Measurements from ENCODE around the gene FAM107A. TPM values are rescaled to one million over a fixed set of nuclear protein-coding genes. Genes with fewer than 3 reads are reported as not detected.

FAM107A gene
- total and polyA plus RNA-seq, 9 of the 15 experiments (the other 6 are each of a cell fraction or from before 2014, with no cell fraction given): 0.07 TPM; not detected in 8

DNA sequence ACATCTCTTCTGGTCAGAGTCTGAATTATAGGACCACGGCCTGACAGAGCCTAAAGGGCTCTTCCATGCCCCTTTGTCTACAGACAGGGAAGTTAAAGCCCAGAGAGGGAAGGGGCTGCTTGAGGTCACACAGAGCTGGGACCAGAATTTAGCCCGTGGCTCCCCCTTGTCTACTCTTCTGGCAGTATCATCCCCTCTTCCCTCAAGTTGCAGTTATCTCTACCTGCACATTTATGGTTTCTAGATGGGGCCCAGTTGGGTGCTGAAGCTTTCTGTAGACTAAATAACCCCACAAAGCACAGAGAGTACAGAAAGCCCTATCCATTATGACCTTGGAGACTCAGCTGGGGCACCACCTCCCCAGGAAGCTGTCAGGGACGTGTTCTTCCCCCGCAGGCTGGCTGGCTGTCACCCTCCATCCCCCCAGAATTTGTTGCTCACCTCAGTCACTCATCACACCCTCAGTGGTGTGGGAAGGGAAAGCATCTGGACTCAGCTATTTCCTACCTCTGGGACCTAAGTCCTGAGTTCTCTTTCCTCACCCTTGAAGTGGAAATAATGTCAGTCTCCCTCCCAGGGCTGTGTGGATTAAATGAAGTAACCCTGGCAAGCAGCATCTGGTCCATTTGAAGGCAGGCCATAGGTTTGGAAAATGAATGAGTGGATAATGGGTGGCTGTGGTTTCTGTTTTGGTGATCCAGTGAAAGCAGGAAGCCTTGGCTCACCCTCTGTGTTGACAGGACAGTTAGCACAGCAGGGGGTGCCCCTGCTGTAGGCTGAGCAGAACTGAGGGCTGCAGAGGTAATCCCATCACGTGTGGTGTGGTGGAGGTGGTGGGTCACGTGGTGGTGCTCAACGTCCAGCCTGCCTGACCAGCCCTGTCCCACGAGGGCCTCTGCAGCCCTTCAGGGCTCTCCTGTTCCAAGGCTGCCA lies 56.5 kb downstream of the FAM107A start:
- peaks cover 0 to 4% of the 10 kb centered on the region in 2 experiments; a peak in 1 of 5 replicates for H3K27me3 ChIP-seq (ENCODE audit: control insufficient read depth in 2 of 2, insufficient read depth in 2 of 2, low read length in 2 of 2)
- H3K79me2 ChIP-seq (ENCODE audit: control insufficient read depth, insufficient read depth, low read length): no peaks in the 10 kb centered on the region
- no peaks in the 10 kb centered on the region for H3K36me3 ChIP-seq (ENCODE audit: control insufficient read depth, insufficient read depth, low read length)
- FAIRE-seq (peak; percentile 62), DNase-seq (ENCODE audit: extremely low read depth in 1 of 4, low spot score in 3 of 4) (peak; percentile 55 to 79 (median 58)), ATAC-seq (peak; percentile 88)
- no peaks in the 10 kb centered on the region for H3K9me1 ChIP-seq (ENCODE audit: control insufficient read depth, insufficient read depth, low read length)
- intact Hi-C loops (cut with micrococcal nuclease): no loop called here
- in situ Hi-C loops (cut with MboI): no loop called here
- H2AFZ ChIP-seq (ENCODE audit: low read depth, low read length): peak overlapping the region; percentile 82
- no TSS peak for BruUV-seq (replicated peaks)
- H4K20me1 ChIP-seq (replicated peaks; ENCODE audit: control insufficient read depth, insufficient read depth, low read length): no peaks in the 10 kb centered on the region
- H3K4me2 ChIP-seq (ENCODE audit: insufficient read depth, low read length): peak overlapping the region; percentile 24
- H3K9ac ChIP-seq (ENCODE audit: insufficient read depth in 1 of 2, low read depth in 2 of 2, low read length in 2 of 2): peak overlapping the region in 1 of 2 experiments; percentile 68; a peak in 2 of 4 replicates
- 10% methylated on average over 6 of the region's 8 CpGs for WGBS (ENCODE audit: insufficient coverage, low coverage, missing lambda C conversion rate)
- H3K9me3 ChIP-seq (replicated peaks; ENCODE audit: control insufficient read depth, insufficient read depth, low read depth, low read length): no peaks in the 10 kb centered on the region
- peak overlapping the region; percentile 23; the same call in 2 of the 3 replicates for H3K27ac ChIP-seq (ENCODE audit: extremely low read depth, low read depth, low read length)
- peaks cover 15 to 25% of the 10 kb centered on the region in 2 experiments; a peak in 4 of 5 replicates for H3K4me1 ChIP-seq (replicated peaks in 1 of 2; ENCODE audit: control insufficient read depth in 2 of 2, insufficient read depth in 2 of 2, low read length in 2 of 2)
- ChIA-PET POLR2A (interaction anchor here (0.6 to 2.0 kb wide), 5 partner anchors 10 to 919 kb away, joined by 3 to 6 read pairs (median 4); partner anchors contain the start of gene PDHB), CTCF (ENCODE audit: low intra/inter-chr PET ratio) (no interaction called here)
- H3K4me3 ChIP-seq: no peak overlapping the region
- TF ChIP-seq POLR2H (tag; IDR thresholded peaks at IDR 0.05; ENCODE audit: low read depth) (no peak), ZNF408 (CRISPR knock-in tag; IDR thresholded peaks at IDR 0.05; ENCODE audit: low read depth) (no peak), RAD51 (IDR thresholded peaks at IDR 0.05; ENCODE audit: borderline replicate concordance, low read depth) (peak; percentile 93), ZNF707 (CRISPR knock-in tag; conservative IDR thresholded peaks at IDR 0.05) (no peak), HDAC1 (IDR thresholded peaks at IDR 0.05) (no peak), NCOA6 (IDR thresholded peaks at IDR 0.05) (no peak), DMBX1 (CRISPR knock-in tag; IDR thresholded peaks at IDR 0.05; ENCODE audit: borderline replicate concordance) (peak; percentile 40; the same call in 1 of the 2 replicates), RAD21 (CRISPR knock-in tag; conservative IDR thresholded peaks at IDR 0.05 in 1 of 2, IDR thresholded peaks at IDR 0.05 in 1 of 2) (peak in 1 of 2 experiments; percentile 27; a peak in 1 of 4 replicates), HMG20A (CRISPR knock-in tag; conservative IDR thresholded peaks at IDR 0.05) (no peak), BHLHE40 (IDR thresholded peaks at IDR 0.05; ENCODE audit: low read length) (peak; percentile 93), ZKSCAN3 (CRISPR knock-in tag; IDR thresholded peaks at IDR 0.05) (no peak)
- TF ChIP-seq, protein P1, sequence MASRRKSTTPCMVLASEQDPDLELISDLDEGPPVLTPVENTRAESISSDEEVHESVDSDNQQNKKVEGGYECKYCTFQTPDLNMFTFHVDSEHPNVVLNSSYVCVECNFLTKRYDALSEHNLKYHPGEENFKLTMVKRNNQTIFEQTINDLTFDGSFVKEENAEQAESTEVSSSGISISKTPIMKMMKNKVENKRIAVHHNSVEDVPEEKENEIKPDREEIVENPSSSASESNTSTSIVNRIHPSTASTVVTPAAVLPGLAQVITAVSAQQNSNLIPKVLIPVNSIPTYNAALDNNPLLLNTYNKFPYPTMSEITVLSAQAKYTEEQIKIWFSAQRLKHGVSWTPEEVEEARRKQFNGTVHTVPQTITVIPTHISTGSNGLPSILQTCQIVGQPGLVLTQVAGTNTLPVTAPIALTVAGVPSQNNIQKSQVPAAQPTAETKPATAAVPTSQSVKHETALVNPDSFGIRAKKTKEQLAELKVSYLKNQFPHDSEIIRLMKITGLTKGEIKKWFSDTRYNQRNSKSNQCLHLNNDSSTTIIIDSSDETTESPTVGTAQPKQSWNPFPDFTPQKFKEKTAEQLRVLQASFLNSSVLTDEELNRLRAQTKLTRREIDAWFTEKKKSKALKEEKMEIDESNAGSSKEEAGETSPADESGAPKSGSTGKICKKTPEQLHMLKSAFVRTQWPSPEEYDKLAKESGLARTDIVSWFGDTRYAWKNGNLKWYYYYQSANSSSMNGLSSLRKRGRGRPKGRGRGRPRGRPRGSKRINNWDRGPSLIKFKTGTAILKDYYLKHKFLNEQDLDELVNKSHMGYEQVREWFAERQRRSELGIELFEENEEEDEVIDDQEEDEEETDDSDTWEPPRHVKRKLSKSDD (conservative IDR thresholded peaks at IDR 0.05; ENCODE audit: low read length): no peak
- TF ChIP-seq, protein P2, sequence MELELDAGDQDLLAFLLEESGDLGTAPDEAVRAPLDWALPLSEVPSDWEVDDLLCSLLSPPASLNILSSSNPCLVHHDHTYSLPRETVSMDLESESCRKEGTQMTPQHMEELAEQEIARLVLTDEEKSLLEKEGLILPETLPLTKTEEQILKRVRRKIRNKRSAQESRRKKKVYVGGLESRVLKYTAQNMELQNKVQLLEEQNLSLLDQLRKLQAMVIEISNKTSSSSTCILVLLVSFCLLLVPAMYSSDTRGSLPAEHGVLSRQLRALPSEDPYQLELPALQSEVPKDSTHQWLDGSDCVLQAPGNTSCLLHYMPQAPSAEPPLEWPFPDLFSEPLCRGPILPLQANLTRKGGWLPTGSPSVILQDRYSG (tag; conservative IDR thresholded peaks at IDR 0.05; ENCODE audit: low read depth): no peak
- TF ChIP-seq, protein P3, sequence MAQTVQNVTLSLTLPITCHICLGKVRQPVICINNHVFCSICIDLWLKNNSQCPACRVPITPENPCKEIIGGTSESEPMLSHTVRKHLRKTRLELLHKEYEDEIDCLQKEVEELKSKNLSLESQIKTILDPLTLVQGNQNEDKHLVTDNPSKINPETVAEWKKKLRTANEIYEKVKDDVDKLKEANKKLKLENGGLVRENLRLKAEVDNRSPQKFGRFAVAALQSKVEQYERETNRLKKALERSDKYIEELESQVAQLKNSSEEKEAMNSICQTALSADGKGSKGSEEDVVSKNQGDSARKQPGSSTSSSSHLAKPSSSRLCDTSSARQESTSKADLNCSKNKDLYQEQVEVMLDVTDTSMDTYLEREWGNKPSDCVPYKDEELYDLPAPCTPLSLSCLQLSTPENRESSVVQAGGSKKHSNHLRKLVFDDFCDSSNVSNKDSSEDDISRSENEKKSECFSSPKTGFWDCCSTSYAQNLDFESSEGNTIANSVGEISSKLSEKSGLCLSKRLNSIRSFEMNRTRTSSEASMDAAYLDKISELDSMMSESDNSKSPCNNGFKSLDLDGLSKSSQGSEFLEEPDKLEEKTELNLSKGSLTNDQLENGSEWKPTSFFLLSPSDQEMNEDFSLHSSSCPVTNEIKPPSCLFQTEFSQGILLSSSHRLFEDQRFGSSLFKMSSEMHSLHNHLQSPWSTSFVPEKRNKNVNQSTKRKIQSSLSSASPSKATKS (CRISPR knock-in tag; IDR thresholded peaks at IDR 0.05): no peak
